Neuronal stem cell (in vitro differentiated cells): ENCODE results near the gene METRN.
A peak's percentile ranks its signal among the peaks of the same experiment; 100 is the strongest.

ENCODE experiments used
- DNase-seq: peaks from one replicate; pipeline ENCODE4 v3.0.0-alpha.2; 2013; ENCODE audit warnings: low spot score
- H2AFZ ChIP-seq: one replicate; pipeline ENCODE4 v1.6.1; 2013; ENCODE audit warnings: mild to moderate bottlenecking, low read length, inconsistent platforms
- H2AK5ac ChIP-seq: 2 replicates; pipeline ENCODE4 v1.6.1; 2013; ENCODE audit warnings: low read depth, mild to moderate bottlenecking, inconsistent platforms, low read length, moderate library complexity, mixed read lengths
- H2BK120ac ChIP-seq: 2 replicates; pipeline ENCODE4 v1.6.1; 2013; ENCODE audit warnings: low read depth, mild to moderate bottlenecking, inconsistent platforms, low read length, moderate library complexity, mixed read lengths
- H2BK12ac ChIP-seq: one replicate; pipeline ENCODE4 v1.6.1; 2013; ENCODE audit warnings: low read length, inconsistent platforms
- H2BK15ac ChIP-seq: 2 replicates; pipeline ENCODE4 v1.6.1; 2013; ENCODE audit warnings: mild to moderate bottlenecking, low read length, inconsistent platforms, mixed read lengths
- H2BK5ac ChIP-seq: one replicate; pipeline ENCODE4 v1.6.1; 2013; ENCODE audit warnings: inconsistent platforms, mild to moderate bottlenecking, low read length, moderate library complexity
- H3K14ac ChIP-seq: one replicate; pipeline ENCODE4 v1.6.1; 2013; ENCODE audit warnings: low read length, inconsistent platforms
- H3K18ac ChIP-seq: 2 replicates; pipeline ENCODE4 v1.6.1; 2013; ENCODE audit warnings: low read length, inconsistent platforms
- H3K23ac ChIP-seq: 2 replicates; pipeline ENCODE4 v1.6.1; 2013; ENCODE audit warnings: low read depth, mild to moderate bottlenecking, mixed read lengths, low read length, inconsistent platforms; ENCODE audit not compliant: poor library complexity
- H3K27ac ChIP-seq: replicated peaks from 3 replicates; pipeline ENCODE4 v1.5.1; 2013; ENCODE audit warnings: low read length, inconsistent platforms
- H3K27me3 ChIP-seq, 3 experiments: 2 replicates each; pipeline ENCODE4 v1.6.1; 2013; ENCODE audit warnings: low read length in 3 of 3, mild to moderate bottlenecking in 2 of 3, inconsistent platforms in 1 of 3, low read depth in 1 of 3, mixed read lengths in 1 of 3, moderate library complexity in 1 of 3; ENCODE audit not compliant: control insufficient read depth in 3 of 3, insufficient read depth in 3 of 3
- H3K36me3 ChIP-seq, 2 donors: replicated peaks in 1 of 2; 2 replicates each; pipeline ENCODE4 v1.6.1; 2013; ENCODE audit warnings: low read length in 2 of 2; ENCODE audit not compliant: control insufficient read depth in 2 of 2, insufficient read depth in 2 of 2
- H3K4ac ChIP-seq: 2 replicates; pipeline ENCODE4 v1.6.1; 2013; ENCODE audit warnings: inconsistent platforms, mild to moderate bottlenecking, low read length, moderate library complexity
- H3K4me1 ChIP-seq, 2 donors: 1 replicate in 1 of 2; 2 replicates in 1 of 2; pipeline ENCODE4 v1.6.1; 2013; ENCODE audit warnings: low read length in 2 of 2, low read depth in 1 of 2; ENCODE audit not compliant: control insufficient read depth in 2 of 2, insufficient read depth in 1 of 2
- H3K4me2 ChIP-seq: one replicate; pipeline ENCODE4 v1.6.1; 2013; ENCODE audit warnings: mild to moderate bottlenecking, low read length, inconsistent platforms; ENCODE audit not compliant: insufficient read depth, poor library complexity, severe bottlenecking
- H3K4me3 ChIP-seq, 2 donors: 2 replicates each; pipeline ENCODE4 v1.5.1; 2013; ENCODE audit warnings: low read length in 2 of 2, mild to moderate bottlenecking in 2 of 2, inconsistent platforms in 1 of 2, moderate library complexity in 1 of 2
- H3K79me1 ChIP-seq: one replicate; pipeline ENCODE4 v1.6.1; 2013; ENCODE audit warnings: low read depth, mild to moderate bottlenecking, inconsistent platforms, low read length, moderate library complexity
- H3K9ac ChIP-seq: one replicate; pipeline ENCODE4 v1.6.1; 2013; ENCODE audit warnings: mild to moderate bottlenecking, low read depth, low read length, inconsistent platforms; ENCODE audit not compliant: poor library complexity
- H3K9me3 ChIP-seq, 2 donors: replicated peaks in 1 of 2; 2 replicates each; pipeline versions ENCODE3 to v1.6.1; 2013; ENCODE audit warnings: low read length in 2 of 2, mild to moderate bottlenecking in 2 of 2, inconsistent platforms in 1 of 2, low read depth in 1 of 2, mixed read lengths in 1 of 2, moderate library complexity in 1 of 2; ENCODE audit not compliant: control insufficient read depth in 2 of 2, insufficient read depth in 1 of 2
- H4K8ac ChIP-seq: one replicate; pipeline ENCODE4 v1.6.1; 2013; ENCODE audit warnings: low read depth, mild to moderate bottlenecking, inconsistent platforms, low read length, moderate library complexity
- H4K91ac ChIP-seq: one replicate; pipeline ENCODE4 v1.6.1; 2013; ENCODE audit warnings: low read length, low read depth, mild to moderate bottlenecking, inconsistent platforms; ENCODE audit not compliant: poor library complexity
- WGBS, 2 donors: extraction: QIAGEN DNeasy Blood & Tissue Kit; methylation state at CpG; one replicate each; pipeline ENCODE4 v1.1.7; 2013; ENCODE audit warnings: missing lambda C conversion rate in 2 of 2, mixed read lengths in 1 of 2; ENCODE audit not compliant: insufficient read length in 2 of 2, insufficient replicate concordance in 1 of 2; ENCODE audit errors: extremely low coverage in 2 of 2; 5-methylcytosine and 5-hydroxymethylcytosine counted together

METRN gene

GRCh38 chr16:763369-764183, 48.7 kb downstream of the METRN start:
- Histone ChIP-seq H3K79me1 (peaks cover 5% of the 10 kb centered on the region), H3K4me3 (no peak overlapping the region), H3K27ac (no peak overlapping the region), H4K91ac (no peak overlapping the region), H2AFZ (no peak overlapping the region), H2BK120ac (no peak overlapping the region), H3K4me2 (no peak overlapping the region), H2AK5ac (peak overlapping the region; percentile 97), H3K27me3 (peaks cover 0 to 15% (median 0%) of the 10 kb centered on the region in 3 experiments), H3K23ac (no peak overlapping the region), H3K4me1 (peaks cover 8 to 16% of the 10 kb centered on the region in 2 donors), H3K4ac (peak overlapping the region; percentile 66), H4K8ac (no peak overlapping the region), H3K14ac (peak overlapping the region; percentile 9), H3K36me3 (no peaks in the 10 kb centered on the region), H2BK15ac (peak overlapping the region; percentile 91), H3K9ac (no peak overlapping the region), H3K18ac (peak overlapping the region; percentile 38), H2BK5ac (no peak overlapping the region), H3K9me3 (no peaks in the 10 kb centered on the region), H2BK12ac (peak overlapping the region; percentile 42)
- whole genome bisulfite sequencing, 2 donors = no CpG with 5 or more reads among the region's 21 CpGs
- DNase-seq = no peak

- Histone ChIP-seq H3K79me1 (peaks cover 5% of the 10 kb centered on the region), H3K36me3 (no peaks in the 10 kb centered on the region), H3K27ac (no peak overlapping the region), H3K9ac (no peak overlapping the region), H2BK12ac (peak overlapping the region; percentile 14), H3K9me3 (no peaks in the 10 kb centered on the region), H4K91ac (no peak overlapping the region), H4K8ac (no peak overlapping the region), H3K4ac (peak overlapping the region; percentile 66), H2AK5ac (peak overlapping the region; percentile 91), H3K4me3 (no peak overlapping the region), H2BK5ac (no peak overlapping the region), H3K4me1 (peaks cover 8 to 19% of the 10 kb centered on the region in 2 donors), H2AFZ (no peak overlapping the region), H3K23ac (no peak overlapping the region), H3K4me2 (no peak overlapping the region), H2BK120ac (no peak overlapping the region), H3K27me3 (peaks cover 0 to 15% (median 0%) of the 10 kb centered on the region in 3 experiments), H2BK15ac (peak overlapping the region; percentile 85), H3K18ac (peak overlapping the region; percentile 44), H3K14ac (peak overlapping the region; percentile 9)
- DNase-seq = no peak
- no CpG with 5 or more reads among the region's 20 CpGs for WGBS, 2 donors
These were observed 49.3 kb downstream of the METRN start for GRCh38 chr16:764184-764750.

- Histone ChIP-seq H3K23ac (no peak overlapping the region), H3K18ac (peak overlapping the region; percentile 80), H2AK5ac (peak overlapping the region; percentile 90), H3K27ac (no peak overlapping the region), H3K14ac (peak overlapping the region; percentile 71), H2AFZ (no peak overlapping the region), H3K4me2 (no peak overlapping the region), H4K8ac (no peak overlapping the region), H3K9me3 (no peaks in the 10 kb centered on the region), H3K4me3 (no peak overlapping the region), H3K9ac (peak overlapping the region; percentile 21), H4K91ac (no peak overlapping the region), H2BK120ac (no peak overlapping the region), H3K27me3 (peaks cover 0 to 14% (median 0%) of the 10 kb centered on the region in 3 experiments), H3K4me1 (peaks cover 5 to 16% of the 10 kb centered on the region in 2 donors), H3K4ac (no peak overlapping the region), H2BK5ac (no peak overlapping the region), H3K79me1 (peaks cover 5% of the 10 kb centered on the region), H2BK12ac (peak overlapping the region; percentile 73), H2BK15ac (peak overlapping the region; percentile 85), H3K36me3 (no peaks in the 10 kb centered on the region)
- no CpG with 5 or more reads among the region's 38 CpGs for WGBS, 2 donors
- no peak for DNase-seq
These were observed 50.0 kb downstream of the METRN start for GRCh38 chr16:764848-765487.

- Histone ChIP-seq H2BK15ac (peak overlapping the region; percentile 85), H3K4me3 (no peak overlapping the region), H3K23ac (no peak overlapping the region), H2BK120ac (no peak overlapping the region), H3K27ac (no peak overlapping the region), H2BK5ac (no peak overlapping the region), H3K4me1 (peaks cover 3 to 14% of the 10 kb centered on the region in 2 donors), H4K91ac (no peak overlapping the region), H2AK5ac (peak overlapping the region; percentile 90), H3K4ac (no peak overlapping the region), H3K18ac (peak overlapping the region; percentile 80), H3K27me3 (peaks cover 0 to 11% (median 0%) of the 10 kb centered on the region in 3 experiments), H2AFZ (no peak overlapping the region), H2BK12ac (peak overlapping the region; percentile 73), H4K8ac (peak overlapping the region; percentile 65), H3K9ac (peak overlapping the region; percentile 21), H3K79me1 (peaks cover 5% of the 10 kb centered on the region), H3K4me2 (no peak overlapping the region), H3K9me3 (no peaks in the 10 kb centered on the region), H3K14ac (peak overlapping the region; percentile 71), H3K36me3 (no peaks in the 10 kb centered on the region)
- no peak for DNase-seq
- no CpG with 5 or more reads among the region's 29 CpGs for WGBS, 2 donors
These were observed 50.6 kb downstream of the METRN start for GRCh38 chr16:765488-765865.
